UCSD-AML1 (cell line): ENCODE measurements around the gene BTBD7.

ENCODE experiments used
- DNase-seq: peaks from one replicate; lab custom pipeline; 2025; ENCODE audit not compliant: unreplicated experiment; lab: John Stamatoyannopoulos, UW

Gene BTBD7

DNA sequence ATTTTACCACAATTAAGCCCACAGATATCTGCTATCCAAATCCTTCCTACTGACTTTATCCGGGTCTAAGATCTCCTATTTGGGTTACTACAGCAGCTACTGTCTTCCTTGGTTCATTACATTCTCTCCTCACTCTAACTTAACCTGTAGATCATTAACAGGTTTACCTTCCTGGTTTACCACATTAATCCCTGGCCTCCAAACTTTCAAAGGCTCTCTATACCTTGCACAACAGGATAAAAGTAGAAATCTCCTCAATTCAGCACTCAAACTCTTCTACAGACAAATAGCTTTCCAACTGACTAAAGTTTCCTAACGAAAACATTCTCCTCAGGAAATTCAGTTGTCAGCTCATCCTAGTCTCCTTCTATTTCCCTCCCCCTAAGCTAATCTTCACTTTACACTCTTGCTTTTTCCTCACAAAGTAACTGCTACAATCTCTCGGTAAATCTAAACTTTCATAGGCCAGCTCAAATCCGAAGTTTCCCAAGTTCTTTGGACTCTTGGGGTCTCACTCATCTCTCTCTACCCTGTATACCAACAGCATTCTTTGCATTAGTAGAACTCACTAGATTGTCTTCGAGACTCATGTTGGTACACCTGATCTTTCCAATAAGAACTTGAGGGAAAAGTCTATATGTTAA lies 2.7 kb downstream of the BTBD7 start:
- DNase-seq = no peak

DNA sequence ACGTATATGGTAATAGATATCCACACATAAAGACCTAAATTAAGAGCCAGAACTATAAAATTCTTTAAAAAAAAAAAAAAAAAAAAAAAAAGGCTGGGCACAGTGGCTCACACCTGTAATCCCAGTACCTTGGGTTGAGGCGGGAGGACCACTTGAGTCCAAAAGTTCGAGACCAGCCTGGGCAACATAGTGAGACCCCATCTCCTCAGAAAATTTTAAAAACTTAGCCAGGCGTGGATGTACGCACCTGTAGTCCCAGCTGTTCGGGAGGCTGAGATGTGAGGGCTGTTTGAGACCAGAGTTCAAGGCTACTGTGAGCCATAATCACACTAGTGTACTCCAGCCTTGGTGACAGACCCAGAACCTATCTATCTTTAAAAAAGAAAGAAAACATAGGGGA lies 4.3 kb downstream of the BTBD7 start:
- no peak for DNase-seq

DNA sequence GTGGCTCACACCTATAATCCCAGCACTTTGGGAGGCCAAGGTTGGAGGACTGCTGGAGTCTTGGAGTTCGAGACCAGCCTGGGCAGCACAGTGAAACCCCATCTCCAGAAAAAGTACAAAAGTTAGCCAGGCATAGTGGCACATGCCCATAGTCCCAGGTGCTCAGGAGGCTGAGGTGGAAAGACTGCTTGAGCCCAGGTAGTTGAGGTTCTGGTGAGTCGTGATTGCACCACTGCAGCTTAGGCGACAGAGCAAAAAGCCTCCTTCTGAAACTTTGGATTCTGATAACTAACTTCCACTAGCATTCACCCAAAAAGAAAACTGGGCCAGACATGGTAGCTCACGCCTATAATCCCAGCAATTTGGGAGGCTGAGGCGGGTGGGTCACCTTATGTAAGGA lies 6.6 kb downstream of the BTBD7 start:
- no peak for DNase-seq

DNA sequence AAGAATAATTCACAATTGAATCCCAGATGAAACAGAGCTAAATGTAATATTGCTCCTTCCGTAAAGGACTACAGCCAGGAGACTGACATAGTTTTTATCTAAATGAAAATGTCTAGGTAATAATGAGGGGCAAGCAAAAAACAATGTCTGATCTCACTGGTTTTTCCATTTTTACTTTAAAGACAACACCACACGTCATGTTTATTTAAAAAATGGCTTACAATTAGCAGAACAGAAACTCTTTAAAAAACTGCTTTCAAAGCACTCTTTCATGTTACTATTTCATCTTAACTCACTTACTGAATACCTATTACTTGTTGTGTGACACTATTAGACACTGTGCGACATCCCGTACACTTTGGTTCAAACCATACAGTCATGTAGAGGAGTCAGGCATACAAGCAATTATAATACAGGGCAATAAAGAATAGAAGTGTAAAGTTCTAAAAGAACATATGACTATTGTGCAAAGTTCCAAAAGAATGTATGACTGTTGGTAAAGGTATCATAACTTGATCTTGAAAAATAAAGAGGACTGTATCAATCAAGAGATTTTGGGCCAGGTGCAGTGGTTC lies 9.1 kb downstream of the BTBD7 start:
- no peak for DNase-seq

DNA sequence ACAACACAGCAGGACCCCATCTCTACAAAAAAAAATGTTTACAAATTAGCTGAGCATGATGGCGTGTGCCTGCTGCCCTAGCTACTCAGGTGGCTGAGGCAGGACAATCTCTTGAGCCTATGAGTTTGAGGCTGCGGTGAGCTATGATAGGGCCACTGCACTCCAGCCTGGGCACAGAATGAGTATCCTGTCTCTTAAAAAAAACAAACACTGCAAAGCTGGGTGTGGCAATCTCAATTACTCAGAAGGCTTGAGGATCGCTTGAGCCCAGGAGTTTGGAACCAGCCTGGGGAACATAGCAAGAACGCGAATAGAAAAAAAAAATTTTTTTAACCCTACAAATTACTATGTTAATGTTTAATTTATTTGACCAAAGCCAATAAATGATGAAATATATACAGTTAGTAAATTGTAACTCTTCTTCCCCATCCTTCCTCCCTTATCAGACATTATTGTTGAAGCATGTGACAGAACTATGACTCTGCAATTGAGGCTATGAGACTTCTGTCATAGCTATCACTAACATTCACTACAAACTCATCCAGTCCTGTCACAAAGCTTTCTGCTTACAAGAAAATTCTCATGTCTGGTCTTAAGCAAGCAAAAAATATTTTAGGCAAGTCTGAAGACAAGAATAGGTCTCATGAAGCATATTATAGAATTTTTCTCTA lies 9.8 kb downstream of the BTBD7 start:
- DNase-seq = no peak

DNA sequence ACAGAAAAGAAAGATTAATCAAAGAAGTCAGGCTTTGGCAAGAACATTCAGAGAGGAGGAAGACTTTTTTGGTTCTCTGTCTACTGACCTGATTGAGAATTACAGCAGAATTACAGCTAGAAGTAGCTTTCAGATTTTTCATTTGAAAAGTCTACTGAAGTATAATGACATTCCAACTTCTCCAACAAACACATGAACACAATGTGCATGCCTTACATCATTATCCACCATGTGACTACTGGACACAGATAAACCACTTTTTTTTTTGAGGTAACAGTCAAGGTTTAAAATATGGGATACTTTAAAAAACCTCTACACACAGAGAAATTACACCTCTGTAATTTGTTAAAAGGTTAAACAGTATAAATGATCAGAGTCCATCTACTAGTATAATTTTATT lies 12.3 kb downstream of the BTBD7 start:
- no peak for DNase-seq

DNA sequence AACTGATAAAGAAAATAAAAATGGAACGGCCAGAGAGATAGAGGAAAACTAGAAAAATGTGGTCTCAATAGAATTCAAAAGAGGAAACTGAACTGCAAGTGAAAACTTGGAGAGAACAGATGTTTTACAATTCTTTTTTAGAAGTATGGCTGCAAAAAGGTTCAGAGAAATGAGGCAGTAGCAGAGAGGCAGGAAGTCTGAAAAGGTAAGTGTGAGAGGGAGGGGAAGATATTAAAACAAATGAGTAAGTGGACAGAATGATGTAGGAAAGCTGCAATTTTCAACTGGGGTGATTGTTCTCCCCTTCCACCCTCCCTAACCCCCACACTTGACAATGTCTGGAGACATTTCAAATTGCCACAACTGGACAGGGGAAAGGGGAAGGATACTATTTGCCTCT lies 12.9 kb downstream of the BTBD7 start:
- no peak for DNase-seq

DNA sequence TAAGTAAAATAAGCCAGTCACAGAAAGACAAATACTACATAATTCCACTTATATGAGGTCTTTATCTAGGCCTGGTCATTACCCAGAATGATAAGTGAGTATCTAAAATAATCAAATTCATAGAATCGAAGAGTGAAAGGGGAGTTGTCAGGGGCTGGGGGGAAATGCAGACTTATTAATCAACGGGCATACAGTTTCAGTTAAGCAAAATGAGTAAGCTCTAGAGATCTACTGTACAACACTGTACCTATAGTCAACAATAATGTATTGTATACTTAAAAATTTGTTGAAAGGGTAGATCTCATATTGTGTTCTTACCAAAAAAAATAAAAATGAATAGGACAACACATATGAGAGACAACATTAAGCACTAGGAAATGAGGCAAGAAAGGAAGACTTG lies 13.3 kb downstream of the BTBD7 start:
- no peak for DNase-seq

DNA sequence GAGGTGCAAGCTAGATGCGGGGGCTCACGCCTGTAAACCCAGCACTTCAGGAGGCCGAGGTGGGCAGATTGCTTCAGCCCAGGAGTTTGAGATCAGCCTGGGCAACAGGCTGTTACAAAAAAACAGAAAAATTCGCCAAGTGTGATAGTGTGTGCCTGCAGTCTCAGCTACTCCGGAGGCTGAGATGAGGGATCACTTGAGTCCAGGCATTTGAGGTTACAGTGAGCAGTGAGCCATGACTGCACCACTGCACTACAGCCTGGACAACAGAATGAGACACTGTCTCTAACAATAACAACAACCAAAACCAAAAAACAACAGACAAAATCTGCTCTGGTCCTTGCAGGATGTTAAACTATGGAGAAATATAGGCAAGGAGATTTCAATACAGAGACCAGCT lies 13.9 kb downstream of the BTBD7 start:
- DNase-seq = no peak

DNA sequence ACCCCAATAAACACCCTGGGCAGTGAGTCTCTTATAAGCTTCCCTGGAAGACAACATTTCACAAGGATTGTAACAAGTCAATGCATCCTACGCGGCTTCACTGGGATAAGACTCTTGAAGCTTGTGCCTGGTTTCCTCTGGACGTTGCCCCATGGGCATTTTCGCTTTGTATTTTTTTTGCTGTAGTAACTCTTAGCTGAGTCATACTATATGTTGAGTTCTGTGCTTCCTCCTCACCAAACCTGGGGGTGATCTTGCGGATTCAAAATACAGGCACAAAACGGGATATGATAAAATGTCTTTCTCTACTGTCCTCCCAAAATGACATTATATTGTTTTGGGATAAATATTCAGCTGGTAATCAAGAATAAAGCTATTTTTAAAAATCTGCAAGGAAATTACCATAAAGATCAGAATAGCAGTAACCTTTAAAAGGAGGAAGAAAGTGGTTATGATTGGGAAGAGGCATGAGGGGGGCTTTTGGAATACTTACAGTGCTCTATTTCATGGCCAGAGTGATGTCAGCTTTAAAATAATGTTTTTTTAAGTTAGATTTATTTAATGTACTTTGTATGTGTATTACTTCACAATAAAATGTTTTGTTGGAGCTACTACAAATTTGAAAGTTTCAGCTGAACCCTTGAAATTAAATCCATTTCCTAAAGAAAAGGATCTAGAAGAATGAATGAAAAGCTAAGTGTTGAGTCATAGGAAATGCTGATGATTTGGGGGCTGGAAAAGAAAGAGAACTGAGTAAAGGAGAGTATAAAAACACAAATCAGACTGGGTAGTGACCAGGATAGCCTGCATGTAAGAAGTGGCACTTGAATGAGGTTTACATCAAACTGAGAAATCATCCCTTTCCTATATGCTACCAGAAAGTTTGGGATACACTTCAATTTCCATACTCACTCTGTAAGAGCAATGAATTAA lies 14.7 kb downstream of the BTBD7 start:
- DNase-seq = no peak

DNA sequence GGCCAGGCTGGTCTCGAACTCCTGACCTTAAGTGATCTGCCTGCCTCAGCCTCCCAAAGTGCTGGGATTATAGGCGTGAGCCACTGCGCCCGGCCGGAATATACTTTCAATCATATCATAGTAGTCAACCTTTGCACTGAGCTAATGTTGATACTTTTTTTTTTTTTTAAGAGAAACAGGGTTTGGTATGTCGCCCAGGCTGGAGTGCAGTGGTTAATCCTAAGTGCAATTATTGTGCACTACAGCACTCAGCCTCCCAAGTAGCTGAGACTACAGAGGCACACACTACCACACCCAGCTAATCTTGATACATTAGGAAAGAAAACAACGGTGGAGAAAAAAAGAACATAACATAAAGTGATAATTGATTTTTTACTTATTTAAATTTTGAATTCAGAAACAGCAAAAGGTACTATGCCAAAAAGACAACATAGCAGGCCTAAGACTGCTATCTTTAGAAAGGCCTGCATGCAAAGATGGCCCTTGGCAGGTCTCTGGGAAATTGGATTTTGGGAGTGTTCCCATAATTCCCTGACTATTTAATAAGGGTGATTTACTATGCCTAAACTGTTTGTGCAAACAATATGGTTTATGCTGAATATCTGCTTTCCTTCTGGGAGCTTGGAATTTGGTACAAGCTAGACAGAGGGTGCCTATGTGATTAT lies 15.5 kb downstream of the BTBD7 start:
- no peak for DNase-seq

DNA sequence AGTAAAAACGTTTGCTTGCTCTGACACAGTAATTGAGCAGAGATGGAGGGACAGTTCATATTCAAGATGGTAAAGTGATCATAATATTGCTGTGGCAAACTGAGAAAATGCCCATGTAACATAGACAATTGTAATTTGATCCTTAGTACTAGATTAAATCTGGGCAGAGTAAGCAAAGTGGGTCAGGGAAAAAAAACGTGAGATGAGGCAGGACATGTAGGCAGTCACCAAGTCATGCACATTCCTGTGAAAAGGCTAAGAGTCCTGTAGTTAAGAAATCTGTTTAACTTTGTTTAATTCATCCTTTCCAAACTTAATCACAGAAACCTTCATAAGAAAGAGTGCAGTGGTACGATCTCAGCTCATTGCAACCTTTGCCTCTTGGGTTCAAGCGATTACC lies 16.1 kb downstream of the BTBD7 start:
- no peak for DNase-seq

DNA sequence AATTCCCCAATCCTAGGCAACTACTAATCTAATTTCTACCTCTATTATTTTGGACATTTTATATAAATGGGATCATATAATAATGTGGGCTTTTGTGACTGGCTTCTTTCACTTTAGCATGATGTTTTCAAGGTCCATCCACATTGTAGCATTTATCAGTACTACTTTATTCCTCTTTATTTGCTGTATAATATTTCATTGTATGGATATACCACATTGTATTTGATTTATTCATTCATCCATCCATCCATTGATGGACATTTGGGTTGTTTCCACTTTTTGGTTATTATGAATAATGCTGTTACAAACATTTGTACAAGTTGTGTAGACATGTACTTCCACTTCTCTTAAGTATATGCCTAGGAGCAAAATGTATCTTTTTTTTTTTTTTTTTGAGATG lies 17.3 kb downstream of the BTBD7 start:
- DNase-seq = no peak

DNA sequence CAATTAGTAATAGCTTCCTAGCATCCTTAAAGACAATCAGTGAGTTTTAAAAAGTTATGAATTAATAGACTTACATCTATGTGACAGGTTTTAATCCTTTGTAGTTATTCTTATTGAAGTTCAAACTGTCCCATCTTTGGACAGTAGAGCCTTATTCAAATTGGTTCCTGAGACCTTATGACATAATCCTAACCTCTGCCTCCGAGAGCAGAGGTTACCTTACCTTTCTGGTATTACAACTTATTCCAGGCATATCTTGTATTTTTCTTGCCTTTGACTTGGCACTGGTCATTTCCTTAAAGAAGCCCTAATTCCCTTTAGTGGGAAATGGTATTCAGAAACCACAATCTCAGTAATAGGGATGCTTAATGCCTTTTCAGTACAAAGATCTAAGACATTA lies 21.8 kb downstream of the BTBD7 start:
- DNase-seq = no peak

DNA sequence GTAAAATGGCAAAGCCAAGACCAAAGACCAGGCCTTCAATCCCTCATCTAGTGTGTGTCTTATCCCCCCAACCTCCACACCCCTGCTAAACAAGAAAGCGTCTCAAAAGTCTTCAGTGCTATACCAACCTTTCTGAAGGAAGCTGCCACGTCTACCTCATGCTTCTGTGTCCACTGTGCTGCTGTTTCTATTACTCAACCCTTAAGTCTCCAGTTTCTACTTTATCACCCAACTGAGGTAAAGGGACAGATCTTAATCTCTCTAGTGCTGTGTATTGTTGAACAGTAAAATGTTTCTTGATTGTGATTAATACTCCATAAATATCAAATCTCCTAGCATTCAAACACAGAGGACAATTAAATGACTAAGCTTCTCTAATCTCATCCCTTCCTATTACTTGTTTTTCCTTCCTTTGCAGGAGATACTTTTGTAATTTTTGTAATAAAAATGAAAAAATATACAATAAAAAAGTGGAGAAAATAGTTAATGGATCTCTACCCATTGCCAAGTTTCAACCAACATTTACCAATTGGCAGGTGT lies 23.3 kb downstream of the BTBD7 start:
- DNase-seq = no peak

DNA sequence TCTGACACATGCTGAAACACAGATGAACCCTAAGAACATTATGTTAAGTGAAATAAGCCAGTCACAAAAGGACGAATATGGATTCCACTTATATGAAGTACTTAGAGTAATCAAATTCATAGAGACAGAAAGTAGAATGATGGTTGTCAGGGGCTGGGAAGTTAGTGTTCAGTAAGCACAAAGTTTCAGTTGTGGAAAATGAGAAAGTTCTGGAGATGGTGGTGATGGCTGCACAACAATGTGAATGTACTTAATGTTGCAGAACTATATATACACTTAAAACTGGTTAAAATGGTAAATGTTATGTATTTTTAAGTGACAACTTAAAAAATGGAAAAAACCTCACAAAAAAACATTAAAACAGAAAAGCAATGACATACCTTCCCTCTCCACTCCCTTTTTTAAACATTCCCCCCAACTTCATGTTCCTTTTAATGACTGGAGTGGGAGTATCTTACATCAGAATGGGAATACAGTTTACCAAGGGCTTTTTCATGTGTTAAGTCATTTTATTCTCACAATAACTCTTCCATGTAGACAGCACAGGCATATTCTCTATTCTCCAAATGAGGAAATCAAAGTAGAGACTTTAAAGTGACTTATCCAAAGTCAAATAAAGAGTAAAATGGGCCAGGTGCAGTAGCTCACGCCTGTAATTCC lies 24.0 kb downstream of the BTBD7 start:
- no peak for DNase-seq

DNA sequence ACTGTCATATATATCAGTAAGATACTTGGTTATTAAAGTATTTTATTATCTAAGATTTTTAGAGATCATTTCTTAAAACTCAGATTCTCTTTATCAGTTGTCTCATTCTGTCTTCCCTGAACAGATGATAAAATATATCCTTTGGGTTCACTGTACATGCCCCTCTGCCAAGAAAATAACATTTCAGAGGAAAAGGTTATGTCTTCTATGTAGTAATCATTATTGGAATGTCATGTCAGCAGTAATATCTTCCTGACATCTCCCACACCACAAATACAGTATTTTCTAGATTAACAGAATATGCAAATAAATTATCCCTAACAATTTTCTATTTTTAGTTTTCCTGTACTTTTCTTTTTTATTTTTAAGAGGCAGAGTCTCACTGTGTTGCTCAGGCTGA lies 26.0 kb downstream of the BTBD7 start:
- no peak for DNase-seq

DNA sequence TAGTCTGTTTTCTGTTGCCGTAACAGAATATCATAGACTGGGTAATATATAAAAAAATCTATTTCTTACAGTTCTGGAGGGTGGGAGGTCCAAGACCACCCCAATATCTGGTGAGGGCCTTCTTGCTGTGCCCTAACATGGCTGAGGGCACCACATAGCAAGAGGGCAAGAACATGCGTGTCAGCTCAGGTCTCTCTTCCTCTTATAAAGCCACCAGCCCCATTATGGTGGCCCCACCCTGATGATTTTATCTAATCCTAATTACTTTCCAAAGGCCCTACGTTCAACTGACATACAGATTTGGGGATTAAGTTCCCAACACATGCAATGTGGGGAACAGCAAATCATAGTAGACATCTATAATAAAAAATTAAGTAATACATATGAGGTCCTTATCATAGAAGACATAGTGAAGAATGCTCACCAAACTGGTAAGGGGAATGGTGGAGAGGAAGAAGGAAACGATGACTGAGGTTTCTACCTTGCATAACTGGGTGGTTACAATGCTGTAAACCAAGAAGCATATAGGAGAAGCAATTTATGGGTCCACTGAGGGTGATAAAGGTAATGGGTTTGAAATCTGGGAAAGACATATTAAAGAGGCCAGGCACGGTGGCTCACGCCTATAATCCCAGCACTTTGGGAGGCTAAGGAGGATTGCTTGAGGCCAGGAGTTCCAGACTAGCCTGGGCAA lies 27.0 kb downstream of the BTBD7 start:
- DNase-seq = no peak

DNA sequence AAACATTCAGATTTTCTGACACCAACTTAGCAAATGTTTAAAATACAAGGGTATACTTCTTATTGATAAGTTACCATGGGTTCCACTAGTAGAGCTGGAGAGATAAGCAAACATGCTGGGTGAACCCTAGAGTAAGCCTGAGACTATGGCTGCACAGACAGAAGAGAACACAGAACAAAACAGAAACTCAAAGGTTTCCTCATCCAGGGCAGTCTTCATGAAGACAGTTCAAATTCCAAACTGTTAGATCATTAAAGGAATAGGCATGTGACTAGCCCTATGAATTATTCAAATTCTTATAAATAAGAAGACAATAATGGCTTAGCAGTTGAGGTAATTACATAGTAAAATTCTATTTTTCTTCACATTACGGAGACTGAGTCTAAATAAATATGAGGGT lies 28.1 kb downstream of the BTBD7 start:
- DNase-seq = no peak

DNA sequence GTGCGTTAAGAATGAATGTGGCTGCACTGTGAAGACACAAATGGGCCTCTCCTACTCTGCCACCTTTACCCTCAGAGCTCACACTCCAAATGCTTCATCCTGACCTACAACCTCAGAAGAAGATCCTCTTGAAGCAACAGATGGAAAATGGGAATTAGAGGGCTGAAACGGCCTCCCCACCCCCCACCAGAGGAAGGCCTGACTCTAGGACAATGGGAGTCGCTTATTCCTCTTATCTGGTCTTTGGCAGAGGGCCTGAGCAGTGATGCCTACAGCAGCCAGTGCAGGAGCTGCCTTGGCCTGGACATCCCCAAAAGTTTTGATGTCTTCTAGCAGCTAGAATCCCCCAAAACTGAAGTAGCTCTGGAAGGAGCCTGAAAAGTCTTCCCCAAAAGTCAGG lies 29.2 kb downstream of the BTBD7 start:
- DNase-seq = no peak
